ENCODE measurements around the gene DPH7. TPM values are rescaled to one million over a fixed set of nuclear protein-coding genes. Genes with fewer than 3 reads are reported as not detected.

The DPH7 gene
- total RNA-seq, 6 experiments from 2014 or later: 18.2 to 20.7 (median 20.1) TPM

DNA sequence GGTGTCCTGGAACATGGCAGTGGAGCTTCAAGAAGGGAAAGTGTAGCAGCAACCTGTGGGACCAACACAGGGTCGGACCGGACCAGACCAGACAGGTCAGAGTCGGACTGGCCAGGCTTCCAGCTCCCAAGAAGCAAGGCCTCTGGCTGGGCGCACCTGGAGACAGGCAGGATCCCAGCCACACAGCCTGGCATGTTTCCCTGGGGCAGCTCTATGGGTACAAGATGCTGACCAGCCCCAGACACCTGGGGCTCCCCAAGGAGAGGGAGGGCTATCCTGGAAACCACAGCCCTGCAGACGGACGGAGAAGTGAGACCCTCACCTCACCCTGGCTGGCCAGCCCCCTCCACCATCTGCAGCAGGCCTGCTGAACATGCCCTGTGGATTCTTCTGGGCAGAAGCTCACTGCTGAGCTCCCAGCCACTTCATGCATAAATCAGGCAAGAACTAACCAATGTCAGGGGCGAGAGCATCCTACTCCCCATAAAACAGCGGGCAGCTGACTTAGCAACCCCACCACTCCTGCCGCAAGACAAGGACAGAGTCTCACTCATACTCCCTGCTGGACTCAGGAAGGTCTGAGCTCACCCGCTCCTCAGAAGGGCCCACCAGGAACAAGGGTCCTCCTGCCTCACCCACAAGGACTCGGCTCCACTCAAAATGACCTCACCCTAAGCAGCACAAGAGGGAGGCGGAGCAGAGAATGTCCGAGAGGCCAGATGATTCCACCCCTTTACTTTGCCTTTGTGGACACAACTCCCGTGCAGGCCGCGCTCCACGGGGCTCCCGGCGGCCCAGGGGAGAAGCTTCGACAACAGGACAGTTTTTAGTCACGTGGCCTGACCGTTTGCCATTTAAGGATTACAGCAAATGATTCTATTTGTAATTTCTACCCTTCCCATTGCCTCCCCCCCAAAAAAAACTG lies 2.9 kb upstream of the DPH7 start:
- H3K9me3 Mint-ChIP-seq: no peaks in the 10 kb centered on the region
- peaks cover 3% of the 10 kb centered on the region for H3K27me3 Mint-ChIP-seq (ENCODE audit: insufficient read depth)
- DNase-seq: no peak
- H3K36me3 Mint-ChIP-seq (ENCODE audit: low read depth): peaks cover 4% of the 10 kb centered on the region
- peaks cover 19% of the 10 kb centered on the region for H3K4me1 Mint-ChIP-seq (ENCODE audit: low read depth)
- H3K27ac Mint-ChIP-seq: no peak overlapping the region
- no peak overlapping the region for H3K4me3 Mint-ChIP-seq
- TF ChIP-seq, protein P1, sequence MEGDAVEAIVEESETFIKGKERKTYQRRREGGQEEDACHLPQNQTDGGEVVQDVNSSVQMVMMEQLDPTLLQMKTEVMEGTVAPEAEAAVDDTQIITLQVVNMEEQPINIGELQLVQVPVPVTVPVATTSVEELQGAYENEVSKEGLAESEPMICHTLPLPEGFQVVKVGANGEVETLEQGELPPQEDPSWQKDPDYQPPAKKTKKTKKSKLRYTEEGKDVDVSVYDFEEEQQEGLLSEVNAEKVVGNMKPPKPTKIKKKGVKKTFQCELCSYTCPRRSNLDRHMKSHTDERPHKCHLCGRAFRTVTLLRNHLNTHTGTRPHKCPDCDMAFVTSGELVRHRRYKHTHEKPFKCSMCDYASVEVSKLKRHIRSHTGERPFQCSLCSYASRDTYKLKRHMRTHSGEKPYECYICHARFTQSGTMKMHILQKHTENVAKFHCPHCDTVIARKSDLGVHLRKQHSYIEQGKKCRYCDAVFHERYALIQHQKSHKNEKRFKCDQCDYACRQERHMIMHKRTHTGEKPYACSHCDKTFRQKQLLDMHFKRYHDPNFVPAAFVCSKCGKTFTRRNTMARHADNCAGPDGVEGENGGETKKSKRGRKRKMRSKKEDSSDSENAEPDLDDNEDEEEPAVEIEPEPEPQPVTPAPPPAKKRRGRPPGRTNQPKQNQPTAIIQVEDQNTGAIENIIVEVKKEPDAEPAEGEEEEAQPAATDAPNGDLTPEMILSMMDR (IDR thresholded peaks at IDR 0.05): no peak

DNA sequence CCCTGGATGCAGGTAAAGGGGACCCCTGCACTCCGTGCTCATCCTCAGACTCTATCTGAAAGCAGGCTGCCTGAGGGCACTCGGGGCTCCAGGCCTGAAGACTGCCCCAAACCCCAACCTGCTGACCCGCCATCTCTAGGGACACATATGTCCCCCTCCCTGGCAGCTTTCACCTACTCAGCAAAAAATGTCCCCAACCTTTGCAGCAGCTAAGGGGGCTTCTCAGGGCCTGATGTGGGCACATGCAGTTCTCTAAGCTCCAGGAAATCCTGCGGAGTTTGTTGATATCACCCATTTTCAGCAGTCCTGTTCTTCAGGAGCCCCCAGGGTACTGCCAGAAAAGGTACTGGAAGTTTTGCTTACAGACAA lies 2.2 kb upstream of the DPH7 start:
- peaks cover 3% of the 10 kb centered on the region for H3K27me3 Mint-ChIP-seq (ENCODE audit: insufficient read depth)
- no peak overlapping the region for H3K4me3 Mint-ChIP-seq
- no peak for DNase-seq
- peaks cover 6% of the 10 kb centered on the region for H3K36me3 Mint-ChIP-seq (ENCODE audit: low read depth)
- TF ChIP-seq, protein P1 (IDR thresholded peaks at IDR 0.05): no peak; the same call in none of the 2 replicates
- no peak overlapping the region for H3K27ac Mint-ChIP-seq
- no peaks in the 10 kb centered on the region for H3K9me3 Mint-ChIP-seq
- peaks cover 26% of the 10 kb centered on the region for H3K4me1 Mint-ChIP-seq (ENCODE audit: low read depth)

DNA sequence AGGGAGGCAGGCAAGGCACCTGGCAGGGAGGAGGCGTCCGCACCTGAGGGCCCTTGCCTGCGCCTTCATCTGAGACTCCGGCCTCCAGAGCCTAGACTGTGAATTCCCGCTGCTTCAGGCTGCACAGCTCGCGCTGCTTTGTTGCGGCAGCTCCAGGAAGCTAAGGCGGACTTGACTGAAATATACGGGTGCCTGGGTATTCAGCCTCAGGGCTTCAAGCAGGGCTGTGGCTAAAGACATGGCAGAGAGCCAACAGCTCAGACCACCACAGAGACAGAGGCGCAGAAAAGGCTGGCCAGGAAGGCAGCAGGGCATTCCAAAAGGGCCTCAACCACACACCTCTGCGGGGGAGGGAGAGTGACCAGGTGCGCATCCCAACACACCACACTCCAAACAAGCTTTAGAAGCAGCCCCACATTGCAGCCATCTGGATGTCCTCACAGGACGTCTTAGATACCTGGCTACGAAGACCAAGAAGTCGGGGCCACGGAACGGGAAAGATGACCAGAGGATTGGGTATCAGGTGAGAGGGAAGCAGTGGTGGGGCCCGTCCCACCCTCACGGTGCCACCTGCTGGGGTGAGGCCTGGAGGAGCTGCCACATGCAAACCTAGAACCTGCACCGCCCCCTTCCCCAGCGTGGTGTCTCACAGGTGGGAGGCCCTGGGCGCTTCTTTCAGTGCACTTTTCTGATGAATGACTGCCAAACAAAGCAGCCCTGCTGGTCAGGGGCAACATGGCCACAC lies 1.7 kb upstream of the DPH7 start:
- Mint-ChIP-seq H3K36me3 (ENCODE audit: low read depth) (peaks cover 12% of the 10 kb centered on the region), H3K27me3 (ENCODE audit: insufficient read depth) (peaks cover 3% of the 10 kb centered on the region), H3K27ac (0 out of 2 replicates have a peak overlapping the region, but pooled peaks have one; percentile 29), H3K9me3 (no peaks in the 10 kb centered on the region), H3K4me3 (no peak overlapping the region), H3K4me1 (ENCODE audit: low read depth) (peaks cover 32% of the 10 kb centered on the region)
- TF ChIP-seq, protein P1 (IDR thresholded peaks at IDR 0.05): peak; percentile 44
- DNase-seq: no peak

DNA sequence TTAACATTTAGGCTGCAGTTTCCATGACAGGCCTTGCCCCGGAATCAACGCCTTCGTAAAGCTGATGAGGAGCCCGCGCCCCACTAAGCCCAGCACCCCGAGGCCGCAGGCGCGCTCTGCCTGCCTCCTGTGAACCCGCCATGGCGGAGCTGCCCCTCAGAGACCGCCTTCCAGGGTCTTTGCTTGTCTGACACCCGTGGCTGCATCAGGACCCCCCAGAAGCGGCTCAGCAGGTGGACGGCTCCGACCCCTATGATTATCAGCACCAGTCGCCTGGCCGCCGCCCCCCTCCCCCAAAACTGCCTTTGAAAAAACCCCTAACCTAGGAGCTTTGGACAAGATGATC lies 507 bp upstream of the DPH7 start:
- H3K36me3 Mint-ChIP-seq (ENCODE audit: low read depth): peaks cover 18% of the 10 kb centered on the region
- H3K4me1 Mint-ChIP-seq (ENCODE audit: low read depth): peaks cover 33% of the 10 kb centered on the region
- H3K4me3 Mint-ChIP-seq: peak overlapping the region; percentile 92
- TF ChIP-seq, protein P1 (IDR thresholded peaks at IDR 0.05): peak; percentile 59; the same call in 1 of the 2 replicates
- no peak for DNase-seq
- peak overlapping the region; percentile 83 for H3K27ac Mint-ChIP-seq
- H3K27me3 Mint-ChIP-seq (ENCODE audit: insufficient read depth): peaks cover 3% of the 10 kb centered on the region
- H3K9me3 Mint-ChIP-seq: no peaks in the 10 kb centered on the region

DNA sequence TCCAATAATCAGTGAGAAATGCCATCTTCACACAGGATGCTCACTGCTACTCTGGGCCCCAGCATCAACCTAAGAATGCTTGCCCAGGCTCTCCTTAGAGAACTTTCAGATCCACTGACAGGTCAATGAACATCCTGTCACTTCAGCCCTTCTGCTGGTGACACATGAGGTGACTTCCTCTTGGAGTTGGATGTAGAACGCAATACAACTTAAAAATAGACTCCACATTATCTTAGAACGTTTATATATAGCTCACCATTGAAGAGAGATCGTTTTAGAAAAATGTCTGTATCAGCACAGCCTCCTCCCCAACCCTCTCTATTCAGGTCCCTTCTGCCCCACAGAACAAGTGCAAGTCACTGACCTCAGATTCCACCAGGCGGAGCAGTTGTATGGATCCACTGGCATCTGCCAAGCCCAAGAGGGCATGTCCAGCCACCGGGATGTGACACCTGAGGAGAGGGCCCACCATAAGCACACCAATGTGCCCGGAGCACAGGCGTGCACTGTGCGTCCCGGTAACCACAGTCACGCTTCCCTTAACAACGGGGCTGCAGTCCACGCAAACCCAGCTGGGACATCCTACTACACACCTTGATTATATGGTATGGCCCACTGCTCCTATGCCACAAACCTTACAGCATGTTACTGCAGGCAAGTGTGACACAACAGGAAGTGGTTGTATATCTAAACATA lies 2.9 kb downstream of the DPH7 start:
- Mint-ChIP-seq H3K4me1 (ENCODE audit: low read depth) (peaks cover 33% of the 10 kb centered on the region), H3K4me3 (no peak overlapping the region), H3K9me3 (no peaks in the 10 kb centered on the region), H3K36me3 (ENCODE audit: low read depth) (peaks cover 24% of the 10 kb centered on the region), H3K27ac (no peak overlapping the region), H3K27me3 (ENCODE audit: insufficient read depth) (no peaks in the 10 kb centered on the region; the same call in 1 of the 2 replicates)
- DNase-seq: no peak
- TF ChIP-seq, protein P1 (IDR thresholded peaks at IDR 0.05): no peak

Measured in HFFc6 (cell line).